ENCODE results near the gene RARRES2.

Gene RARRES2

DNA sequence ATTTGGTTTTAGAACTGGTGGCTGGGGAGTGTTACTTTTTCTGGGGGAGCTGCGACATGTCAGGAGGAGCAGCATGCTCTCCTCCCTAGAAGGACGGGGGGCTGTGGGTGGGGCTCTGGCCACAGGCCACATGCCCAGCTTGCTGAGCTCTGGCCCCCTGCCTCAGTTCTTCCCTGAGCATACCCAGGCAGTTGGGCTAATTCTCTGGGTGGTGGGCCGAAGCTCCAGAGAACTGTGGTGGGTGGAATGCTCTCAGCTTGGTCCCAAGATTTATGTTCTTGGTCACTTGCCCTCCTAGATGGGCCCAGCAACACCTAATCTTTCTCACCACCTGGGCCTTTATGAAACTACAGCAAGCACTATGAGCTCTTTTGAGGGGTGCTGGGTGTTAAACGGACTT, 32.6 kb upstream of the RARRES2 start:
- H3F3A ChIP-seq (ENCODE audit: insufficient read depth): peaks cover 21% of the 10 kb centered on the region
- no peaks in the 10 kb centered on the region for H4K20me1 ChIP-seq (ENCODE audit: low read depth, low read length)
- H3K27me3 ChIP-seq (ENCODE audit: low read length): no peaks in the 10 kb centered on the region
- H3K79me2 ChIP-seq (ENCODE audit: insufficient read depth, low read length): no peaks in the 10 kb centered on the region
- no peak overlapping the region for H3K27ac ChIP-seq (ENCODE audit: low read depth, low read length)
- no peak overlapping the region for H3K9ac ChIP-seq (ENCODE audit: low read length)
- no peaks in the 10 kb centered on the region for H3K9me3 ChIP-seq (ENCODE audit: insufficient read depth, low read length)
- TF ChIP-seq, protein P1, sequence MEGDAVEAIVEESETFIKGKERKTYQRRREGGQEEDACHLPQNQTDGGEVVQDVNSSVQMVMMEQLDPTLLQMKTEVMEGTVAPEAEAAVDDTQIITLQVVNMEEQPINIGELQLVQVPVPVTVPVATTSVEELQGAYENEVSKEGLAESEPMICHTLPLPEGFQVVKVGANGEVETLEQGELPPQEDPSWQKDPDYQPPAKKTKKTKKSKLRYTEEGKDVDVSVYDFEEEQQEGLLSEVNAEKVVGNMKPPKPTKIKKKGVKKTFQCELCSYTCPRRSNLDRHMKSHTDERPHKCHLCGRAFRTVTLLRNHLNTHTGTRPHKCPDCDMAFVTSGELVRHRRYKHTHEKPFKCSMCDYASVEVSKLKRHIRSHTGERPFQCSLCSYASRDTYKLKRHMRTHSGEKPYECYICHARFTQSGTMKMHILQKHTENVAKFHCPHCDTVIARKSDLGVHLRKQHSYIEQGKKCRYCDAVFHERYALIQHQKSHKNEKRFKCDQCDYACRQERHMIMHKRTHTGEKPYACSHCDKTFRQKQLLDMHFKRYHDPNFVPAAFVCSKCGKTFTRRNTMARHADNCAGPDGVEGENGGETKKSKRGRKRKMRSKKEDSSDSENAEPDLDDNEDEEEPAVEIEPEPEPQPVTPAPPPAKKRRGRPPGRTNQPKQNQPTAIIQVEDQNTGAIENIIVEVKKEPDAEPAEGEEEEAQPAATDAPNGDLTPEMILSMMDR (IDR thresholded peaks at IDR 0.05; ENCODE audit: insufficient read depth, low read length, poor library complexity, severe bottlenecking): no peak
- H3K36me3 ChIP-seq (ENCODE audit: low read length): no peaks in the 10 kb centered on the region
- H3K4me2 ChIP-seq (ENCODE audit: low read depth, low read length, poor library complexity, severe bottlenecking): no peak overlapping the region
- no peak overlapping the region for H2AFZ ChIP-seq (ENCODE audit: low read depth, low read length, severe bottlenecking)
- no peak overlapping the region for H3K4me3 ChIP-seq (ENCODE audit: insufficient read depth, low read length, poor library complexity, severe bottlenecking)
- no peaks in the 10 kb centered on the region for H3K9me2 ChIP-seq (replicated peaks; ENCODE audit: insufficient read depth, low read length)

DNA sequence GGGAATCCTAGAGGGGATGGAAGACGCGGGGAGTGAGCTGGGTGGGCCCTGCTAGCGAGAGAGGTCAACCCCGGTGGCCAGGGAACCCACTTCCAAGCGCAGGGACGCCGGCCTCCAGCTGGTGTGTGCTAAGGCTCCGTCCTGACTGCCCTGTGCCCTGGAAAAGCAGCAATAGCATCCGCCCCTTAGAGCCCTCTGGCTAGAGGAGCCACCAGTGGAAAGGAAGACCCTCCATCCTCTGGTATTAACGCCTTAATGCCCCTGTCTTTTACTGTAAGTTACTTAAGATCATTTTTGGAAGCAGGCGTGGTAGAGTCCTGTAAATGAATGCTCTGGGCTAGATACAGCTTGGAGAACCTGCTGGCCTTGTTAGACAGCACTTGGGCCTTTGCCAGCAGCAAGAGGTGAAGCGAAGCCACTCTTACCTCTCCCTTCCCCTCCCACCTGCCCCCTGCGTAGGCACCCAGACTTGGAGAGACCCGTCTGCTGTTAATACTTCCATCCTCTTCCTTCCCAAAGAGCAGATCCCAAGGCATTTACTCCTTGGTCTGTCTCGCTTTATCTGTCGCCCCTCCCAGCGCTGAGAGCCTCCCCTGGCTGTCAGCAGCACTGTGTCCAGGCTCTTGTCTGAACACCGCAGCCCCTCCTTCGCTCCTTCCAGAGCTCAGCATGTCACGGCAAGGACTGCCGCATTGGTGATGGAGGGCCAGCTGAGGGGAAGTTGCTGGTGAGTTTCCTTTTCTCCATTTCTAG, 31.8 kb upstream of the RARRES2 start:
- Histone ChIP-seq H4K20me1 (ENCODE audit: low read depth, low read length) (no peaks in the 10 kb centered on the region), H3K4me2 (ENCODE audit: low read depth, low read length, poor library complexity, severe bottlenecking) (no peak overlapping the region)

DNA sequence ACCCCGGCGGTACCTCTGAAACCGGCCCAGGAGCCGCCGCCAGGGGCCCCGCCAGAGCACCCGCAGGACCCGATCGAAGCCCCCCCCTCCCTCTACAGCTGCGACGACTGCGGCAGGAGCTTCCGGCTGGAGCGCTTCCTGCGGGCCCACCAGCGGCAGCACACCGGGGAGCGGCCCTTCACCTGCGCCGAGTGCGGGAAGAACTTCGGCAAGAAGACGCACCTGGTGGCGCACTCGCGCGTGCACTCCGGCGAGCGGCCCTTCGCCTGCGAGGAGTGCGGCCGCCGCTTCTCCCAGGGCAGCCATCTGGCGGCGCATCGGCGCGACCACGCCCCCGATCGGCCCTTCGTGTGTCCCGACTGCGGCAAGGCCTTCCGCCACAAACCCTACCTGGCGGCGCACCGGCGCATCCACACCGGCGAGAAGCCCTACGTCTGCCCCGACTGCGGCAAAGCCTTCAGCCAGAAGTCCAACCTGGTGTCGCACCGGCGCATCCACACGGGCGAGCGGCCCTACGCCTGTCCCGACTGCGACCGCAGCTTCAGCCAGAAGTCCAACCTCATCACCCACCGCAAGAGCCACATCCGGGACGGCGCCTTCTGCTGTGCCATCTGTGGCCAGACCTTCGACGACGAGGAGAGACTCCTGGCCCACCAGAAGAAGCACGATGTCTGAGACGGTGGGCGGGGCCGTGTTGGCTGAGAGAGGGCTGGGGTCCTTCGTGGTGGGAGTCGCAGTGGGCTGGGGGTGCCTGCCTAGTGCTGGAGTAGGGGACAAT, 31.0 kb upstream of the RARRES2 start:
- Histone ChIP-seq H3K9ac (ENCODE audit: low read length) (no peak overlapping the region), H2AFZ (ENCODE audit: low read depth, low read length, severe bottlenecking) (no peak overlapping the region), H3K79me2 (ENCODE audit: insufficient read depth, low read length) (no peaks in the 10 kb centered on the region), H3K27ac (ENCODE audit: low read depth, low read length) (no peak overlapping the region), H3K9me2 (replicated peaks; ENCODE audit: insufficient read depth, low read length) (no peaks in the 10 kb centered on the region), H3F3A (ENCODE audit: insufficient read depth) (peaks cover 16% of the 10 kb centered on the region), H3K4me3 (ENCODE audit: insufficient read depth, low read length, poor library complexity, severe bottlenecking) (no peak overlapping the region), H3K27me3 (ENCODE audit: low read length) (no peaks in the 10 kb centered on the region), H3K36me3 (ENCODE audit: low read length) (no peaks in the 10 kb centered on the region), H4K20me1 (ENCODE audit: low read depth, low read length) (no peaks in the 10 kb centered on the region), H3K4me2 (ENCODE audit: low read depth, low read length, poor library complexity, severe bottlenecking) (no peak overlapping the region), H3K9me3 (ENCODE audit: insufficient read depth, low read length) (no peaks in the 10 kb centered on the region)
- no peak for TF ChIP-seq EZH2phosphoT487 (conservative IDR thresholded peaks at IDR 0.05; ENCODE audit: low read length)
- TF ChIP-seq, protein P1 (IDR thresholded peaks at IDR 0.05; ENCODE audit: insufficient read depth, low read length, poor library complexity, severe bottlenecking): no peak

More for the DNA sequence above, 31.8 kb upstream of the RARRES2 start:
- H3K4me3 ChIP-seq (ENCODE audit: insufficient read depth, low read length, poor library complexity, severe bottlenecking): no peak overlapping the region
- H3K27me3 ChIP-seq (ENCODE audit: low read length): no peaks in the 10 kb centered on the region
- no peaks in the 10 kb centered on the region for H3K9me3 ChIP-seq (ENCODE audit: insufficient read depth, low read length)
- H3K79me2 ChIP-seq (ENCODE audit: insufficient read depth, low read length): no peaks in the 10 kb centered on the region
- no peaks in the 10 kb centered on the region for H3K9me2 ChIP-seq (replicated peaks; ENCODE audit: insufficient read depth, low read length)
- no peak for TF ChIP-seq EZH2phosphoT487 (conservative IDR thresholded peaks at IDR 0.05; ENCODE audit: low read length)
- TF ChIP-seq, protein P1 (IDR thresholded peaks at IDR 0.05; ENCODE audit: insufficient read depth, low read length, poor library complexity, severe bottlenecking): no peak
- H3F3A ChIP-seq (ENCODE audit: insufficient read depth): peaks cover 17% of the 10 kb centered on the region
- H3K9ac ChIP-seq (ENCODE audit: low read length): no peak overlapping the region
- no peak overlapping the region for H3K27ac ChIP-seq (ENCODE audit: low read depth, low read length)
- H2AFZ ChIP-seq (ENCODE audit: low read depth, low read length, severe bottlenecking): no peak overlapping the region
- no peaks in the 10 kb centered on the region for H3K36me3 ChIP-seq (ENCODE audit: low read length)

Measured in SU-DHL-6 (cell line).